Measurements from ENCODE around the gene SLX4IP. TPM values are rescaled to one million over a fixed set of nuclear protein-coding genes. Genes with fewer than 3 reads are reported as not detected.

SLX4IP gene
- total and polyA plus RNA-seq, 2 of the 13 experiments (the other 11 are each of a cell fraction or from before 2014, with no cell fraction given), result 3.6 to 7.3 TPM

- TF ChIP-seq GTF3A (CRISPR knock-in tag; conservative IDR thresholded peaks at IDR 0.05) (no peak), PAXIP1 (CRISPR knock-in tag; conservative IDR thresholded peaks at IDR 0.05) (peak; percentile 63), ZNF792 (CRISPR knock-in tag; IDR thresholded peaks at IDR 0.05) (peak; percentile 49; the same call in 1 of the 2 replicates), HDAC1 (CRISPR knock-in tag; IDR thresholded peaks at IDR 0.05) (no peak), ZNF607 (CRISPR knock-in tag; IDR thresholded peaks at IDR 0.05; ENCODE audit: borderline replicate concordance) (no peak), ZBTB39 (CRISPR knock-in tag; IDR thresholded peaks at IDR 0.05) (no peak), FOXK2 (IDR thresholded peaks at IDR 0.05) (no peak), ELF1 (CRISPR knock-in tag; IDR thresholded peaks at IDR 0.05) (no peak), FOXK1 (CRISPR knock-in tag; IDR thresholded peaks at IDR 0.05; ENCODE audit: borderline replicate concordance, low read depth) (peak; percentile 79), KMT2B (CRISPR knock-in tag; IDR thresholded peaks at IDR 0.05) (no peak), ZNF720 (CRISPR knock-in tag; IDR thresholded peaks at IDR 0.05) (no peak), ZNF543 (CRISPR knock-in tag; IDR thresholded peaks at IDR 0.05) (no peak), ZNF441 (CRISPR knock-in tag; IDR thresholded peaks at IDR 0.05; ENCODE audit: borderline replicate concordance) (no peak), THYN1 (CRISPR knock-in tag; IDR thresholded peaks at IDR 0.05; ENCODE audit: borderline replicate concordance, low read depth) (no peak), ZNF30 (CRISPR knock-in tag; IDR thresholded peaks at IDR 0.05) (no peak), BCLAF1 (IDR thresholded peaks at IDR 0.05) (no peak), KDM5A (IDR thresholded peaks at IDR 0.05; ENCODE audit: borderline replicate concordance, low read length) (no peak; the same call in 1 of the 2 replicates), BORCS8-MEF2B (CRISPR knock-in tag; IDR thresholded peaks at IDR 0.05) (no peak), ZSCAN31 (CRISPR knock-in tag; IDR thresholded peaks at IDR 0.05; ENCODE audit: low read depth) (no peak), ZNF235 (CRISPR knock-in tag; IDR thresholded peaks at IDR 0.05; ENCODE audit: borderline replicate concordance) (no peak), ZNF674 (CRISPR knock-in tag; IDR thresholded peaks at IDR 0.05; ENCODE audit: low read depth) (no peak), FOXO1 (CRISPR knock-in tag; IDR thresholded peaks at IDR 0.05) (0 out of 2 replicates have a peak, but pooled peaks have one; percentile 58), ZNF672 (CRISPR knock-in tag; IDR thresholded peaks at IDR 0.05) (no peak), ZNF317 (CRISPR knock-in tag; IDR thresholded peaks at IDR 0.05) (0 out of 2 replicates have a peak, but pooled peaks have one; percentile 21), ZSCAN30 (CRISPR knock-in tag; IDR thresholded peaks at IDR 0.05) (no peak), ARNT (IDR thresholded peaks at IDR 0.05) (no peak)
Observed at GRCh38 chr20:10463622-10464021, 28.5 kb downstream of the SLX4IP start (continued).
